ENCODE measurements around the gene CTRL.

CTRL gene

DNA sequence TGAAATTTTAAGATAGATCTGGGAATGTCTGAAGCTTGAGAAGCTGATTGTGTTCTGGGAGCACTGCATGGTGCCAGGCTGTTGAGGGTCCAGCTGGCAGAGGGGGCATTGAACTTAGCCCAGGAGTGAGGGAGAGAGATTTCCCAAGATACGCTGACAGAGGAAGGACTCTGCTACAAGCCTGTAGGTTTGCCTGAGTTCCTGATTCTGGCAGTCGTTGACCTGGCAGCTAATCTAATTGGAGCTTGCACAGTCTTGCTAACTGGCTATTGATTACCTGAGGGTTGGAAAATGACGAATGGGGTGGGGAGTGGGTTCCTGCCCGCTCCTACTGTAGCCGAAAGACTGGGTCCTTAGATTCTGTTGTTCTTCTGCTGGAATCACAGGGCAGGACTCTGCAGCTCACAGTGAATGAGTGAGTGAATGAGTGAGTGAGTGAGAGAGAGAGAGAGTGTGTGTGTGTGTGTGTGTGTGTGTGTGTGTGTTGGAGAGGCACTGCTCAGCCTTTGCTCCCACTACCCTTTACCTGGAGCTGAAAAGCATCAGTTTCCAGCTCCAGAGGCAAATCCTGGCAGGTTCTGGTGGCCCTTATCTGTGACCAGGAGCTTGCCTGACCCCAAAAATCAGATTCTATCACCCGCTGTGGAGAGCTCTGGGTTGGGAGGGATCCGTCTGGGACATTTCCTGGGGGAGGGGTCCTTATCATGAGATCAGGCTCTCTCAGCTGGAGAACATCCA lies 16.7 kb downstream of the CTRL start:
- Histone ChIP-seq H3K4me1 (ENCODE audit: insufficient read depth, low read length) (peaks cover 17% of the 10 kb centered on the region), H3K9ac (ENCODE audit: low read depth, low read length) (no peak overlapping the region), H3K9me3 (ENCODE audit: control insufficient read depth, insufficient read depth, low read length) (no peaks in the 10 kb centered on the region), H3K36me3 (ENCODE audit: insufficient read depth, low read length) (peaks cover under 1% of the 10 kb centered on the region; the same call in 1 of the 2 replicates)

DNA sequence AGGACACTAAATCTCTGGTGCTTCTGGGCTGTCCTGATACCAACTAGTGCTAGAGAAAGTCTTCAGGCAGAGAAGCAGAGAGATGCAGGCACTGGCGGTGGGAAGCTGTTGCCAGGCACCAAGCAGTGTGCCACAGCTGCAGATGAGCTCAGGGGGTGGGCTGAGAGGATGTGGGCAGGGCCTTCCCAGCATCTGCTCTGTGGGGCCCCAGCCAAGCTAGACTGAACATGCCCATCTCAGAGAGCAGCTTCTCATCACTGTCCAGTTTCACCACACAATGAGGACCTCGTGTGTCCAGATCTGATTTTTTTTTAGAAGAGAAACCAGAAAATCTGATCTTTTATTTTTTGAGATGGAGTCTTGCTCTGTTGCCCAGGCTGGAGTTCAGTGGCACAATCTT lies 21.5 kb downstream of the CTRL start:
- Histone ChIP-seq H3K4me1 (ENCODE audit: insufficient read depth, low read length) (peaks cover 6% of the 10 kb centered on the region), H3K9me3 (ENCODE audit: control insufficient read depth, insufficient read depth, low read length) (no peaks in the 10 kb centered on the region), H3K36me3 (ENCODE audit: insufficient read depth, low read length) (peaks cover 9% of the 10 kb centered on the region; the same call in 1 of the 2 replicates), H3K9ac (ENCODE audit: low read depth, low read length) (no peak overlapping the region)

DNA sequence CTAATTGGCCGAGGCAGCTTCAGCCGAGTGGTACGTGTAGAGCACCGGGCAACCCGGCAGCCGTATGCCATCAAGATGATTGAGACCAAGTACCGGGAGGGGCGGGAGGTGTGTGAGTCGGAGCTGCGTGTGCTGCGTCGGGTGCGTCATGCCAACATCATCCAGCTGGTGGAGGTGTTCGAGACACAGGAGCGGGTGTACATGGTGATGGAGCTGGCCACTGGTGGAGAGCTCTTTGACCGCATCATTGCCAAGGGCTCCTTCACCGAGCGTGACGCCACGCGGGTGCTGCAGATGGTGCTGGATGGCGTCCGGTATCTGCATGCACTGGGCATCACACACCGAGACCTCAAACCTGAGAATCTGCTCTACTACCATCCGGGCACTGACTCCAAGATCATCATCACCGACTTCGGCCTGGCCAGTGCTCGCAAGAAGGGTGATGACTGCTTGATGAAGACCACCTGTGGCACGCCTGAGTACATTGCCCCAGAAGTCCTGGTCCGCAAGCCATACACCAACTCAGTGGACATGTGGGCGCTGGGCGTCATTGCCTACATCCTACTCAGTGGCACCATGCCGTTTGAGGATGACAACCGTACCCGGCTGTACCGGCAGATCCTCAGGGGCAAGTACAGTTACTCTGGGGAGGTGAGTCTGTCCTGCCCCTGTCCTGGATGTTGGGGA lies 22.5 kb downstream of the CTRL start:
- H3K9ac ChIP-seq (ENCODE audit: low read depth, low read length), result no peak overlapping the region
- H3K36me3 ChIP-seq (ENCODE audit: insufficient read depth, low read length), result peaks cover 9% of the 10 kb centered on the region; the same call in 1 of the 2 replicates

DNA sequence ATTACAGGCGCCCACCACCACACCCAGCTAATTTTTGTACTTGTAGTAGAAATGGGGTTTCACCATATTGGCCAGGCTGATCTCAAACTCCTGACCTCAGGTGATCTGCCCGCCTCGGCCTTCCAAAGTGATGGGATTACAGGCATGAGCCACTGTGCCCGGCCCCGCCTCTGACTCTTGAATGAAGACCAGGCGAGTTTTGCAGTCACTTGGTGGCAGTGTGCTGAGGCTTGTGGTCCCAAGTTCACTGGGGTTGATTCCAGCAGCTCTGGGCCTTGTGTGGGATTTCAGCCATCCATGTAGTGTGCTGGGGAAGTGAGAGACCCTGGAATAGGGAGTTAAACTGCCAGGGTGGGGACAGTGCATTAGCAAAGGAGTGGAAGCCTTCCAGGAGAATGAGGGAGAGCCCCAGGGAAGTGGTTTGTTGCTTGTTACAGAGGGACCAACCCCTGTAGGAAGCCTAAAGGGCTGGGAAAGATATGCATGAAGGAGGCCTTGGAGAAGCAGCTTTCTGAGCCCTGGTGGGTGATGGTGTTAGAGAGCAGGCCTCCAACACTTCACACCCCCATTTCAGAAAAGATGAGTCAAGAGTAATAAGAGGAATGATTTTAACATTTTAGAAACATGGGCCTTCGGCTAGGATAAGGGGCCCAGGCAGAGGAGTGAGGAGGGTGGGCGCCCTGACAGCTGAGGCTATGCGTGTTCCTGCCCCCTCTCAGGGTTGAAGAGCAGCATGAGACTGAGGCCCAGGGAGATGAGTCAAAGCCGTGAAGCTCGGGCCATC lies 24.1 kb downstream of the CTRL start:
- no peak overlapping the region for H3K9ac ChIP-seq (ENCODE audit: low read depth, low read length)

More for the DNA sequence above, 22.5 kb downstream of the CTRL start:
- H3K9me3 ChIP-seq (ENCODE audit: control insufficient read depth, insufficient read depth, low read length), result no peaks in the 10 kb centered on the region
- no peaks in the 10 kb centered on the region for H3K4me1 ChIP-seq (ENCODE audit: insufficient read depth, low read length)

DNA sequence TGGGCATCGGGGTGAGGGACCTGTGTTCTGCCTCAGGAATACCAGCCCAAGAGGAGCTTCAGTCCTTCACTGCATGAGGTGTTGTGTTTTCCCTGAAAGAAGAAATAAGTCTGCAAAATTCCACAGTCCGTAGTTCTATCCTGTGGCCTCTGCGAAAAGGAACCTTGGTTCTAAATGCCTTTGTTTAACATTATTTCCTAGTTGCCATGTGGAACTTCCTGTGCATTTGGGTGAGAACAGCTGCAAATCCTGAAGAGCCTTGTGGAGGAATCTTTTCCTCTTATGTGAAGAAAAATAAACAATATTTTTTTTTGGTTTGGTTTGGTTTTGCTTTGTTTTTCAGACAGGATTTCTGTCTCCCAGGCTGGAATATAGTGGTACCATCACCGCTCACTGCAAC lies 28.8 kb downstream of the CTRL start:
- no peak overlapping the region for H3K9ac ChIP-seq (ENCODE audit: low read depth, low read length)
- no peaks in the 10 kb centered on the region for H3K4me1 ChIP-seq (ENCODE audit: insufficient read depth, low read length)
- H3K36me3 ChIP-seq (ENCODE audit: insufficient read depth, low read length), result no peaks in the 10 kb centered on the region
- H3K9me3 ChIP-seq (ENCODE audit: control insufficient read depth, insufficient read depth, low read length), result no peaks in the 10 kb centered on the region

More for the DNA sequence above, 24.1 kb downstream of the CTRL start:
- Histone ChIP-seq H3K4me1 (ENCODE audit: insufficient read depth, low read length) (no peaks in the 10 kb centered on the region), H3K9me3 (ENCODE audit: control insufficient read depth, insufficient read depth, low read length) (no peaks in the 10 kb centered on the region), H3K36me3 (ENCODE audit: insufficient read depth, low read length) (peaks cover 9% of the 10 kb centered on the region; the same call in 1 of the 2 replicates)

DNA sequence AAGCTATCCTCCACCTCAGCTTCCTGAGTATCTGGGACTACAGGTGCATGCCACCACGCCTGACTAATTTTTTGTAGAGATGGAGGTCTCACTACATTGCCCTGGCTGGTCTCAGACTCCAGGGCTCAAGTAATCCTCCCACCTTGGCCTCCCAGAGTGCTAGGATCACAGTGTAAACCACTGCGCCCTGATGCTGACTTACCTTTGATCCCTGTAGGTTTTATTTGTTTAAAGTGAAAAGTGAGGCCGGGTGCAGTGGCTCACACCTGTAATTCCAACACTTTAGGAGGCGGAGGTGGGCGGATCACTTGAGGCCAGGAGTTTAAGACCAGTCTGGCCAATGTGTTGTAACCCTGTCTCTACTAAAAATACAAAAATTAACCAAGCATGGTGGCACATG lies 29.9 kb downstream of the CTRL start:
- H3K36me3 ChIP-seq (ENCODE audit: insufficient read depth, low read length), result no peaks in the 10 kb centered on the region
- H3K9ac ChIP-seq (ENCODE audit: low read depth, low read length), result no peak overlapping the region
- no peaks in the 10 kb centered on the region for H3K4me1 ChIP-seq (ENCODE audit: insufficient read depth, low read length)
- no peaks in the 10 kb centered on the region for H3K9me3 ChIP-seq (ENCODE audit: control insufficient read depth, insufficient read depth, low read length)

DNA sequence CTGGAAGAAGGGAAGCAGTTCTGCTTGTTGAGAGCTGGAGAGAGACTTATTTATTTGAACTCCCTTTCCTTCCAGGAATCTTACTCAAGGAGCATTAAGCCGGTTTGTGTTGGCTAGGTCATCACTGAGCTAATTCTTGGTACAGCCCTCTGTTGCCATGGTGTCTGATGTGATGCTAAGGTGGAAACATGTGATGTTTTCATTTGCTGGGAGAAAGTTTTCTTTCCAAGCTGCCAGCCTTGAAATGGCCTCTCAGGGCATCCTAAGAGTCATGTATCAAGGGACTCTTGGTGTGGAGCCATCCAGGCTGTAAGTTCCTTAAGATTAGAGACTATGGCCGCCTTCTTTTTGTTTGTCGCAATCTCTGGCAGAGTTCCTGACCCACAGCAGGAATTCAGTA lies 34.4 kb downstream of the CTRL start:
- Histone ChIP-seq H3K36me3 (ENCODE audit: insufficient read depth, low read length) (no peaks in the 10 kb centered on the region), H3K9me3 (ENCODE audit: control insufficient read depth, insufficient read depth, low read length) (no peaks in the 10 kb centered on the region), H3K4me1 (ENCODE audit: insufficient read depth, low read length) (no peaks in the 10 kb centered on the region; the same call in 1 of the 2 replicates), H3K9ac (ENCODE audit: low read depth, low read length) (no peak overlapping the region)

DNA sequence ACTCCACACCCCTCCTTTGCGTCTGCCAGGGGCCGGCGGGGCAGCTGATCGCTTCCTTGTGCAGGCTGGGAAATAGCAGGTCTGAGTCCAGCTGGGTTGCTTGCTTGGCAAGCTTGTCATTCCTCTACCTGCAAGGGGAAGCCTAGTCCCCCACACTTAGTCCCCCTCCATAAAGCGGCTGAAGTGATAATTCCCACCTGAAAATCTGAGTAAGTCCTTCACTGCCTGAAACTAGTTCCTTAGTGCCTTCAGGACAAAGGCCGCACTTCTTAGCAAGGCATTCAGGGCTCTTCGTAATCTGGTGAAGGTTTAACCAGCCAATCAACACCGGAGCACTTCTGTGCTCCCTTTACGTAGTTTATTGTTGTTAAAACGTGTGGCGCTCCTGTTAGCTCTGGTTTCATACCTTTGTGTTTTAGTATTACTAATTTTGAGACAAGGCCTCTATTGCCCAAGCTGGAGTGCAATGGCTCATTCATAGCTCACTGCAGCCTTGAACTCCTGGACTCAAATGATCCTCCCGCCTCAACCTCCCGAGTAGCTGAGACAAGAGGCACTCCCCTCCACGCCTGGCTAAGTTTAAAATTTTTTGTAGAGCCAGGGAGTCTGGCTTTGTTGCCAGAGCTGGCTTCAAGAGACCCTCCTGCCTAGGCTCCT lies 37.8 kb downstream of the CTRL start:
- Histone ChIP-seq H3K9me3 (ENCODE audit: control insufficient read depth, insufficient read depth, low read length) (no peaks in the 10 kb centered on the region), H3K9ac (ENCODE audit: low read depth, low read length) (peak overlapping the region; percentile 97), H3K36me3 (ENCODE audit: insufficient read depth, low read length) (no peaks in the 10 kb centered on the region), H3K4me1 (ENCODE audit: insufficient read depth, low read length) (no peaks in the 10 kb centered on the region; the same call in 1 of the 2 replicates)

DNA sequence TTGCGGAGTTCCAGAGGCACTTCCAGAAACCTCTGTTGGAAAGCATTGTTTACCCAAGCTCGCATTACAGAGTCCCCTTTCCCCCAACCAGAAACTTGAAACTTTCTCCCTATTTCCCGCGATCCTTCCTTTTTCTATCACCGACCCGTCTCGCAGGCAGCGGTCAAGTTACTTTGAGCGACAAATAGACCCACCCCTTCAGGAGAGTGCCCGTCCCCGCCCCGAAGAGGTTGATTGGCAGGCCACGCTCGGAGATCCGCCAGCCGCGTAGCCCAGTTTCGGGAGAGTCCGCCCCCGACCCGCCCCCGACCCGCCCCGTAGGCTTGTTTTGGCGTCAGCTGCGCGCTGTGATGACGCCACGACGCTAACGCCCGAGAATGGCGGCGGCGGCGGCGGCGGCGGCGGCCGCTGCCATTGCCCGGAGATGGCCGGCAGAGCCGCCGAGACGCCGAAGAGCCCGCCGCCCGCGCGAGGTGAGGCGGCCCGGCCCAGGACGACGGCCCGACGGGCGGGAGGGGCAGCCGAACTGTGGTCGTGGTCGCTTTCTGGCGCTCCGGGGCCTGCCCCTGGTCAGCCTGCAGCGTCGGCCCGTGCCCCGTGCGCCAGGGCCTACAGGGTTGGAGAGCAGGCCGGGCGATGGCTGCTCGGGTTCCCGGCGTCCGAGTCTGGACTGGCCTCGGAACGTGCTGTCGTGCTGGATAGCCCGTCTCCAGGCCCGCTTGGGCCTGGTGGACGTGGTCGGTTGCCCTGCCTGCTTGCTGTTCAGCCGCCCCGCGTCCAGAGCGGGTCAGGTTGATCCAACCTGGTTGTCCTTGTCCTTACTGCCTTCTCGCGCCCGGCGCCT lies 38.5 kb downstream of the CTRL start, which contains the start of gene PSKH1:
PSKH1 (plus strand) TSS at position 356 of the 844 bp plus-strand sequence. CDS start 15,496 bp downstream, outside the sequence.
- peak within 1 kb of the TSS; percentile 97 for H3K9ac ChIP-seq (ENCODE audit: low read depth, low read length)
- no peaks in the 10 kb centered on the region for H3K9me3 ChIP-seq (ENCODE audit: control insufficient read depth, insufficient read depth, low read length)
- no peaks in the 10 kb centered on the region; the same call in 1 of the 2 replicates for H3K4me1 ChIP-seq (ENCODE audit: insufficient read depth, low read length)
- no peaks in the 10 kb centered on the region for H3K36me3 ChIP-seq (ENCODE audit: insufficient read depth, low read length)

DNA sequence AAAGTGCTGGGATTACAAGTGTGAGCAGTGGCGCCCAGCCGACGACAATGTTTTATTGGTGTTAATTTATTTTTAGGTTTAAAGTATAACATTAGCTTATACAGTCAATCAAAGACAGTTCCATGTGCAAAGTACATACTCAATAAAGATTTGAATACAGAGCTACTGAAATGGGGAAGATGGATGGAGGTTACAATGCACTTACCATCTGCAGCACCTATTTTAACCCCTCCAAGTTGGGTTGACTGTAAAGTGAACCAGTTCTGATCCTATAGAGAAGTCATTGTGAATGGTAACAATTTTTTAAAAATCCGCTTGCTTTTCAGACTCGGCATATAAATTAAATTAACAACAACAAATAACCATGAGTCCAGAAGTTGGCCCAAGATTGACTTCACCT lies 39.3 kb downstream of the CTRL start:
- Histone ChIP-seq H3K36me3 (ENCODE audit: insufficient read depth, low read length) (no peaks in the 10 kb centered on the region), H3K9me3 (ENCODE audit: control insufficient read depth, insufficient read depth, low read length) (no peaks in the 10 kb centered on the region), H3K9ac (ENCODE audit: low read depth, low read length) (peak overlapping the region; percentile 58; the same call in 1 of the 2 replicates), H3K4me1 (ENCODE audit: insufficient read depth, low read length) (no peaks in the 10 kb centered on the region; the same call in 1 of the 2 replicates)

DNA sequence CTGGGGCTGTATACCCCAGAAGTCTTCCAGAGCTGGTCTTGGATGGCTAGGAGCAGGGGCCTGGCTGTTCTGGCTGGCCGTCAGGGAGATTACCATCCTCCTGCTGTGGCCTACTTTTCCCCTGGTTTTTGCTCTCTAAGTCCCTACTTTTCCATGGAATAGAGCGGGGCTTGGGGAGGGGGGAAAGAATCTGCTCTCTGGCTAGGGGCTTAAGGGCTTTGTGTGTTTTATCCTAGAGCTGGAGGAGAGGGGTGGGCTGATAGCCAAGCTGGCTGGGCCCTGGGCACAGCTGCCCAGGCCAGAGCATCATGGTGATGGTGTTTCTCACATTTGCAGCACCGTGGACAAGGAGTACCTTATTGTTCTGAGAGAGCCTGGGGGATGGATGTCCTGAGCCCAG lies 43.3 kb downstream of the CTRL start:
- Histone ChIP-seq H3K9ac (ENCODE audit: low read depth, low read length) (no peak overlapping the region), H3K4me1 (ENCODE audit: insufficient read depth, low read length) (peaks cover 19% of the 10 kb centered on the region; the same call in 1 of the 2 replicates), H3K9me3 (ENCODE audit: control insufficient read depth, insufficient read depth, low read length) (no peaks in the 10 kb centered on the region), H3K36me3 (ENCODE audit: insufficient read depth, low read length) (no peaks in the 10 kb centered on the region)

DNA sequence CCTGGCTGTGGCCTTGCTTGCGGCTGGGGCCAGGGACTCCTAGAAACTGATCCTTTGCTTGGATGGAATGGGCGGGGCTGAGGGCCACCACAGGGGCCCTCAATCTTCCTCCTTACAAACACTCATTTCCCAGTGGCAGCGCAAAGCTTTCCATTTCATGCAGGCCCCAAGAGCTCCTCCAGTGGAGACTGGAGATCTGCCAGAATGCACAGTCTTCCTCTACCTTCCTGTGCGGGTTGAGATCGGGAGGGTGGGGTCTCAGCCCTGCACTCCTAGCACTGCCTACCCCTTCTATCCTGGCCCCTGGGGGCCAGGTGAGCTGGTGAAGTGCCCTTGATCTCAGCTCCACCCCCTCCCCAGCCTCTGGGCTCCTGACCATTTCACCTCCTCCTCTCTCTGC lies 45.3 kb downstream of the CTRL start:
- H3K4me1 ChIP-seq (ENCODE audit: insufficient read depth, low read length), result peaks cover 19% of the 10 kb centered on the region; the same call in 1 of the 2 replicates
- no peaks in the 10 kb centered on the region for H3K36me3 ChIP-seq (ENCODE audit: insufficient read depth, low read length)
- H3K9me3 ChIP-seq (ENCODE audit: control insufficient read depth, insufficient read depth, low read length), result no peaks in the 10 kb centered on the region
- no peak overlapping the region for H3K9ac ChIP-seq (ENCODE audit: low read depth, low read length)

DNA sequence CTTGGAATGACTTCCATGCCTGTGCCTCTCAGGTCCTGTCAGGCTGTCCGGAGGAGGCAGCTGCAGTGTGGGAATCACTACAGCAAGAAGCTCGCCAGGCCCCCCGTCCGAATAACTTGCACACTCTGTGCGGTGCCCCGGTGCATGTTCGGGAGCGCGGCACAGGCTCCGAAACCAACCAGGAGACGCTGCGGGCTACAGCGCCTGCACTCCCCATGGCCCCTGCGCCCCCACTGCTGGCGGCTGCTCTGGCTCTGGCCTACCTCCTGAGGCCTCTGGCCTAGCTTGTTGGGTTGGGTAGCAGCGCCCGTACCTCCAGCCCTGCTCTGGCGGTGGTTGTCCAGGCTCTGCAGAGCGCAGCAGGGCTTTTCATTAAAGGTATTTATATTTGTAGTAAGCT lies 45.7 kb downstream of the CTRL start:
- Histone ChIP-seq H3K9ac (ENCODE audit: low read depth, low read length) (no peak overlapping the region), H3K9me3 (ENCODE audit: control insufficient read depth, insufficient read depth, low read length) (no peaks in the 10 kb centered on the region), H3K36me3 (ENCODE audit: insufficient read depth, low read length) (no peaks in the 10 kb centered on the region), H3K4me1 (ENCODE audit: insufficient read depth, low read length) (peaks cover 19% of the 10 kb centered on the region; the same call in 1 of the 2 replicates)

Data from ES-I3 (cell line).